Measurements from ENCODE around the gene SLC35A2. TPM values are rescaled to one million over a fixed set of nuclear protein-coding genes. Genes with fewer than 3 reads are reported as not detected.
A peak's percentile ranks its signal among the peaks of the same experiment; 100 is the strongest.

SLC35A2 gene
- total RNA-seq, 1 donor from 2014 or later = 7.1 TPM

GRCh38 chrX:48919947-48920717, 8.7 kb upstream of the SLC35A2 start:
- intact Hi-C loops (cut with DNase I) = no loop called here
- TF ChIP-seq POLR2A (IDR thresholded peaks at IDR 0.05) (no peak), POLR2AphosphoS5 (IDR thresholded peaks at IDR 0.05; ENCODE audit: insufficient read depth in 1 of 2, low read depth in 1 of 2) (no peak), CTCF (IDR thresholded peaks at IDR 0.05) (no peak)
- H3K27me3 ChIP-seq = no peaks in the 10 kb centered on the region
- H3K4me3 ChIP-seq = no peak overlapping the region
- peaks cover 0 to 13% of the 10 kb centered on the region in 2 donors for H3K36me3 ChIP-seq
- no peaks in the 10 kb centered on the region for H3K9me3 ChIP-seq
- no peak for DNase-seq (ENCODE audit: extremely low spot score in 2 of 2)
- peak overlapping the region; percentile 84 for H3K27ac ChIP-seq
- peaks cover 6% of the 10 kb centered on the region for H3K4me1 ChIP-seq

- Histone ChIP-seq H3K27ac (peak overlapping the region; percentile 84), H3K4me3 (peak overlapping the region; percentile 59 to 60), H3K27me3 (no peaks in the 10 kb centered on the region), H3K4me1 (peaks cover 6% of the 10 kb centered on the region), H3K9me3 (no peaks in the 10 kb centered on the region), H3K36me3 (peaks cover 0 to 13% of the 10 kb centered on the region in 2 donors)
- no peak for DNase-seq (ENCODE audit: extremely low spot score in 2 of 2)
- TF ChIP-seq POLR2A (IDR thresholded peaks at IDR 0.05) (no peak), POLR2AphosphoS5 (IDR thresholded peaks at IDR 0.05; ENCODE audit: insufficient read depth in 1 of 2, low read depth in 1 of 2) (no peak), CTCF (IDR thresholded peaks at IDR 0.05) (no peak)
- intact Hi-C loops (cut with DNase I) = no loop called here
These were observed 8.0 kb upstream of the SLC35A2 start for GRCh38 chrX:48919360-48919841.

GRCh38 chrX:48918643-48919340, 7.3 kb upstream of the SLC35A2 start, which contains the start of gene PIM2:
Gene PIM2, minus strand, starts transcription at chrX:48919024. Its CDS starts 190 bp downstream, at chrX:48918834.
- TF ChIP-seq POLR2AphosphoS5 (IDR thresholded peaks at IDR 0.05; ENCODE audit: insufficient read depth in 1 of 2, low read depth in 1 of 2) = peak; percentile 60 to 95
- TF ChIP-seq POLR2A (IDR thresholded peaks at IDR 0.05) = peak; percentile 65 to 87
- no peak for TF ChIP-seq CTCF (IDR thresholded peaks at IDR 0.05)
- Histone ChIP-seq H3K4me3 (peak within 1 kb of the TSS; percentile 59 to 60), H3K4me1 (peaks cover 6% of the 10 kb centered on the region), H3K36me3 (peaks cover 0 to 9% of the 10 kb centered on the region in 2 donors), H3K27me3 (no peaks in the 10 kb centered on the region), H3K9me3 (no peaks in the 10 kb centered on the region), H3K27ac (peak within 1 kb of the TSS; percentile 84)
- intact Hi-C loops (cut with DNase I) = no loop called here
- DNase-seq (ENCODE audit: extremely low spot score in 2 of 2) = peak in 1 of 2 donors; percentile 93

- TF ChIP-seq POLR2A (IDR thresholded peaks at IDR 0.05) (no peak), POLR2AphosphoS5 (IDR thresholded peaks at IDR 0.05; ENCODE audit: insufficient read depth in 1 of 2, low read depth in 1 of 2) (no peak)
- intact Hi-C loops (cut with DNase I) = no loop called here
- H3K4me1 ChIP-seq = peaks cover 6% of the 10 kb centered on the region
- no peaks in the 10 kb centered on the region for H3K27me3 ChIP-seq
- H3K4me3 ChIP-seq = peak overlapping the region; percentile 59 to 60
- H3K27ac ChIP-seq = peak overlapping the region; percentile 84
- no peak for DNase-seq (ENCODE audit: extremely low spot score in 2 of 2)
- H3K36me3 ChIP-seq = peaks cover 0 to 4% of the 10 kb centered on the region in 2 donors
- no peaks in the 10 kb centered on the region for H3K9me3 ChIP-seq
These were observed 6.8 kb upstream of the SLC35A2 start for GRCh38 chrX:48918301-48918642.

GRCh38 chrX:48917139-48918001, 5.9 kb upstream of the SLC35A2 start:
- Histone ChIP-seq H3K36me3 (no peaks in the 10 kb centered on the region), H3K27me3 (no peaks in the 10 kb centered on the region), H3K9me3 (no peaks in the 10 kb centered on the region), H3K4me3 (peak overlapping the region; percentile 59 to 60), H3K4me1 (peaks cover 6% of the 10 kb centered on the region), H3K27ac (peak overlapping the region; percentile 84)
- intact Hi-C loops (cut with DNase I) = no loop called here
- DNase-seq (ENCODE audit: extremely low spot score in 2 of 2) = no peak
- TF ChIP-seq POLR2AphosphoS5 (IDR thresholded peaks at IDR 0.05; ENCODE audit: insufficient read depth in 1 of 2, low read depth in 1 of 2) (peak in 1 of 2 donors; percentile 86), CTCF (IDR thresholded peaks at IDR 0.05) (peak; percentile 87 to 92 (median 88)), POLR2A (IDR thresholded peaks at IDR 0.05) (no peak)
